ENCODE data around the gene GPR62.
"Not testable (repeated sequence)": the region's sequence is repeated elsewhere in the genome, so short reads cannot be mapped to it uniquely, and the experiment has no call there.

Gene GPR62

GRCh38 chr3:51971350-51971749, 16.2 kb downstream of the GPR62 start:
- no peak for DNase-seq

- DNase-seq, result no peak
Observed at GRCh38 chr3:51974277-51974962, 19.2 kb downstream of the GPR62 start.

GRCh38 chr3:51974963-51975851, 20.0 kb downstream of the GPR62 start, which contains the start of gene ABHD14A:
TSS of gene ABHD14A (plus strand) at chr3:51975064. CDS start at chr3:51975136, 72 bp downstream.
- peak; percentile 54 for DNase-seq

GRCh38 chr3:51975852-51976549, 20.8 kb downstream of the GPR62 start:
- no peak for DNase-seq

GRCh38 chr3:51977446-51978142, 22.4 kb downstream of the GPR62 start:
- no peak for DNase-seq

DNA sequence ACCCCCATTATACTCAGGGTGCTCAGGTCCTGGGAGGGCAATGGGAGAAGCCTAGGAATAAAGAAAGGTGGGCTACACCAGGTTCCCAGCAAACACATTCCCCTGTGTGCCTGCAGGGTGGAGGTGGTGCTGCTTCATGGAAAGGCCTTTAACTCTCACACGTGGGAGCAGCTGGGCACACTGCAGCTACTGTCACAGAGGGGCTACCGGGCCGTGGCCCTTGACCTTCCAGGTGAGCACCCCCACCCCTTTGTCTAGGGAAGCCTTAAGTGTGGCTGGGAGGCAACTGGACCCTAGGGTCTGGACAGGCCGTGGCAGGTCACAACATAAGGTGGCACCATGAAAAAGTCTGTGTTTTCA, 22.9 kb downstream of the GPR62 start:
- no peak for DNase-seq

GRCh38 chr3:51980253-51980652, 25.1 kb downstream of the GPR62 start:
- DNase-seq, result no peak

GRCh38 chr3:51982352-51982837, 27.2 kb downstream of the GPR62 start:
- DNase-seq, result no peak

DNA sequence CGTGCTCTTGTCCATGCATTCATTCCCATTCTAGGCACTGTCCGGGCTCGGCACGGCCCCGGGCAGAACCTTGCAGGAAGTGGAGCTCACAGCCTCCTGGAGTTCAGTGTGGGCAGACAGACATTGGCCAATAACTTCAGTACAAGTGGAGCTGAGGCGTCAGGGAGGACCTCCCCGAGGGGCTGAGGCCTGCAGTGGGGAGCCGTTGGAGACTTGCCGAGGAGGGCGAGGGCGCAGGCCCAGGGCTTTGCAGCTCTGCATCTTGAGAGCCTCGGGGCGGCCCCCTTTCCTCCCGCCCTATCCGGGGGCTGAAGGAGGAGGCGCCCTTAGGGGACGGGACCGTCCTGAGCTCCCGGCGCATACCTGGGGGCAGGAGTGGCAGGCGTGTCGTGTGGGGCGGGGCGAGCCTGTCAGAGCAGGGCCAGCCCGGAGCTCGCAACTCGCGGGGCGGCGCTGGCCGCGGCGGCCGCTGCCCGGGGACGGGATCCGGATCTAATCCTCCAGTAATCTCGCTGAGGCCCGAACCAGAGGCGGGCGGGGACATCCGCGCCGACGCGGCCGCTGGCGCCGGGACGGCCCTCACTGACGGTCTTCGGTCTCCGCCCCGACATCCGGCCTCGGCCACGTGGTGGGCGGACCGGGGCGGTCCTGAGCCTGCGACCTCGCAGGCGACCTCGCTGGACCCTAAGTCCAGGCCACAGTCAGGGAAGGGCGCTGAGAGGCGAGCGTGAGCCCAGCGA, 27.8 kb downstream of the GPR62 start, which contains the start of gene ACY1:
ACY1 (plus strand) TSS at position 698 of the 740 bp plus-strand sequence. CDS start 530 bp downstream, outside the sequence.
- peak; percentile 79 for DNase-seq

DNA sequence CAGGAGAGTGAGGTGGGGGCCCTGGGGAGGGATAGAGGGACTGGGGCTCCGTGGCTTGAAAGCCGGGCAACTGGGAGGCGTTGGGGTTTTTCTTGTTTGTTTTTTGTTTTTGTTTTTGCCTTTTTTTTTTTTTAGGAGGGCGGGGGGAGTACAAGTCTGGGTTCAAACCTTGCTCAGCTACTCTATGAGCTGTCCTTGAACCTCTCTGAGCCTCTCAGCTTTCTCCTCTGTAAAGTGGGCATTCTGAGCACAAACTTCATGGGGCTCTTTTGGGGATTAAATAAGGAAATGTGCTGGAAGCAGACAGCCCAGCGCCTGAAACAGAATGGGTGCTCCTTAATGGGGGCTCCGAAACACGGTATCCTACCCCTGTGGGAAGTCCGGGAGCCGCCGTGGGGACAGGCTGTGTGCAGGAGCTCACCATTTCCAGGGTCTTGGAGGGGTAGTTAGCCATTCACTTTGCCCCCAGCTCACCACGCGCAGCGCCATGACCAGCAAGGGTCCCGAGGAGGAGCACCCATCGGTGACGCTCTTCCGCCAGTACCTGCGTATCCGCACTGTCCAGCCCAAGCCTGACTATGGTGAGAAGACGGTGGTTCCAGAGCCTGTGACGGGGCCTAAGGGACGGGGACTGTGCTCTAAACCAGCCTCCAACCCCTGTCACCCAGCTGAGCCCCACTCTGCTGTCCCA, 28.5 kb downstream of the GPR62 start:
- DNase-seq, result no peak

DNA sequence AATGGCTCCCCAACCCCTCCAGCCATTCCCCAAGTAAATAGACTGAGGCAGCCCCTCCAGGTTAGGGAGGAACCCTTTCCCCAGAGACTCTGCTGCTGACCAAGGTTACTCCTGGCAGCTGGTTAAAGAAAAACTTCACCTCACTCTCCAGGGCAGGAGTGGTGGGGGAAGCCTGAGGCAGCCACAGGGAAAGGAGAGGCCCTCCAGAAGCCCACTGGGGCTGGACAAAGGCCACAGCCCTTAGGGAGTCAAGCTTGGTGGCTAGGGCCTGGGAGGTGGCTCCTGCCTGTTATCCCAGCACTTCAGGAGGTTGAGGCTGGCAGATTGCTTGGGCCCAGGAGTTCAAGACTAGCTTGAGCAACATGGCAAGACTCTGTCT, 29.1 kb downstream of the GPR62 start:
- no peak for DNase-seq

DNA sequence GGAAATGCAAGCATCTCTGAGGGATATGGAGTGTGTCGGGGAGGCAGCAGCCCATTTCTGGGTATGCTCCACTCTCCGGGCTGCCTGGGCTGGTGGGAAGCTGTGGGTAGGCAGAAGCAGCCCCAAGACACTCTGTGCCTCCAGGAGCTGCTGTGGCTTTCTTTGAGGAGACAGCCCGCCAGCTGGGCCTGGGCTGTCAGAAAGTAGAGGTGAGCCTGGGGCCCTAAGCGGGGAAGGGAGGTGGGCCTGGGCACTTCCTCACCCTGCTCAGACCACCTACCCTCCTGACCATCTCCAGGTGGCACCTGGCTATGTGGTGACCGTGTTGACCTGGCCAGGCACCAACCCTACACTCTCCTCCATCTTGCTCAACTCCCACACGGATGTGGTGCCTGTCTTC, 29.9 kb downstream of the GPR62 start:
- no peak for DNase-seq

- no peak for DNase-seq
Observed at GRCh38 chr3:51986010-51986947, 31.1 kb downstream of the GPR62 start.

GRCh38 chr3:51987568-51987967, 32.4 kb downstream of the GPR62 start:
- DNase-seq, result no peak

DNA sequence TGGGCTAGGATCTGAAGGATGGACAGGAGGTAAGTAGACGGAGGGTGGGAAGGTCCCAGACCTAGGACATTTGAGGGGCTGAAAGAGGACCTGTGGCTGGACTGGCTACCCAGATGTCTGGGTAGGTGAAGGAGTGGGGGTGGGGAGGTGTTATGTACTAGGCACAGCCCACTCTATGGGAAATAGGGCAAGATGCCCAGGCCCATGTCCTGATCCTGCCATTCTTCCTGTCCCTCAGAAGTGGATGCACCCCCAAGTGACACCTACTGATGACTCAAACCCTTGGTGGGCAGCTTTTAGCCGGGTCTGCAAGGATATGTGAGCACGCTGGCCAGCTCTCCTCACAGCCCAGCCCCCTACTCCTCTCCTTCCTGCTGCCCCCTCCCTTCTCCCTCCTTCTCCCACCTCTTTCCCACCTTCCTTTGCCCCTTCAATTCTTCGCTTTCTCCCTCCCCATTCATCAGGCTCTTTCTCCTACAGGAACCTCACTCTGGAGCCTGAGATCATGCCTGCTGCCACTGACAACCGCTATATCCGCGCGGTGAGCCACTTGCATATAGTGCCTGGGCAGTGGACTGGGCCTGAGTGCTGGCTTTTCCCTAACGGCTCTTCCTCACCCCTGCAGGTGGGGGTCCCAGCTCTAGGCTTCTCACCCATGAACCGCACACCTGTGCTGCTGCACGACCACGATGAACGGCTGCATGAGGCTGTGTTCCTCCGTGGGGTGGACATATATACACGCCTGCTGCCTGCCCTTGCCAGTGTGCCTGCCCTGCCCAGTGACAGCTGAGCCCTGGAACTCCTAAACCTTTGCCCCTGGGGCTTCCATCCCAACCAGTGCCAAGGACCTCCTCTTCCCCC, 33.3 kb downstream of the GPR62 start:
- no peak for DNase-seq

DNA sequence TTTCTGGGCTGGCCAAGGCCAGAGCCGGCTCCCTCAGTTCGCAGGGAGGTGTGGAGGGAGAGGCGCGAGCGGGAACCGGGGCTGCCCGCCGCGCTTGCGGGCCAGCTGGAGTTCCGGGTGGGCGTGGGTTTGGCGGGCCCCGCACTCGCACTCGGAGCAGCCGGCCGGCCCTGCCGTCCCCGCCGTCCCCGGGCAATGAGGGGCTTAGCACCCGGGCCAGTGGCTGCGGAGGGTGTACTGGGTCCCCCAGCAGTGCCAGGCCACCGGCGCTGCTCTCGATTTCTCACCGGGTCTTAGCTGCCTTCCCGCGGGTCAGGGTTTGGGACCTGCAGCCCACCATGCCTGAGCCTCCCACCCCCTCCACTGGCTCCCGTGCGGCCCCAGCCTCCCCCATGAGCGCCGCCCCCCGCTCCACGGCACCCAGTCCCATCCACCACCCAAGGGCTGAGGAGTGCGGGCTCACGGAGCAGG, 35.4 kb downstream of the GPR62 start:
- not testable (repeated sequence) for DNase-seq

DNA sequence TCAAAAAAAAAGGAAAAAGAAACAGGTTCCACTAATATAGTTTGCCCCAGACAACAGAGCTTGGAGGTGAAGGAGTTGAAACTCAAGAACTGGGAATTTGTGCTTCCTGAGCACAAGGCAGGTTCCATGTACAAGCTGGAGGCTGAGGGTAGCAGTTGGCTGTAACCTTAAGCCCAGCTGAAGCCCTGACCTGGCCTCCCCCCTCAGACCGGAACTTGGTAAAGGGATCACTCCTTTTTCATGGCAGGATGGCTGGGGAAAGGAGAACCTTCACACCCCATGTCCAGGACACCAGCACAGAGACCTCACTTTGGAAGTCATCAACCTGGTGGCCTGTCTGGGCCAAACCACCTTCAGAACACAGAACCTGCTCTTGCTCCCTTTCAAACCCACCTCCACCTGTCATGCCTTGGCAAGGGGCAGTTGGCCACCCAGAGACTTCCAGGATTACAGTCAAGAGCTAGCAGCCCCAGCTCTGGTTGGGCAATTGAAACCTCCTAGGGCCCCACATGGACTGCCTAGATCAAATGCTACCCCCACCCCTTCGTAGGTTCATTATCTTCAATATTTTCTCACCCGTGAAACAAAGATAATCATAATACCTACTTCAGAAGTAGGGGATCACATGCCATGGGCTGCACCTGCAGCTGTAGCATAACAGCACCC, 37.0 kb downstream of the GPR62 start:
- no peak for DNase-seq

- DNase-seq, result not testable (repeated sequence)
Observed at GRCh38 chr3:51993657-51994056, 38.5 kb downstream of the GPR62 start.
